Fibroblast of lung (primary cell): ENCODE data around the gene LDHD. TPM values are rescaled to one million over a fixed set of nuclear protein-coding genes. Genes with fewer than 3 reads are reported as not detected.

Source experiments
- DNase-seq, 2 donors: peaks; one replicate each; pipeline versions ENCODE4 v3.0.0 to v3.0.0-alpha.2; 2010; ENCODE audit warnings: low read depth in 2 of 2
- H2AFZ ChIP-seq: 2 replicates; pipeline ENCODE4 v1.5.1; 2012; ENCODE audit warnings: low read length, control low read depth, inconsistent platforms
- H3K27ac ChIP-seq: 2 replicates; pipeline ENCODE4 v1.5.1; 2011; ENCODE audit warnings: low read length, control low read depth; ENCODE audit not compliant: insufficient read depth
- H3K27me3 ChIP-seq: 2 replicates; pipeline ENCODE4 v1.5.1; 2011; ENCODE audit warnings: mild to moderate bottlenecking, low read length; ENCODE audit not compliant: control insufficient read depth, insufficient read depth
- H3K36me3 ChIP-seq: 2 replicates; pipeline ENCODE4 v1.5.1; 2011; ENCODE audit warnings: low read length; ENCODE audit not compliant: control insufficient read depth, insufficient read depth
- H3K4me1 ChIP-seq: 2 replicates; pipeline ENCODE4 v1.5.1; 2011; ENCODE audit warnings: low read length; ENCODE audit not compliant: control insufficient read depth, insufficient read depth; ENCODE audit errors: extremely low read depth
- H3K4me2 ChIP-seq: 2 replicates; pipeline ENCODE4 v1.5.1; 2011; ENCODE audit warnings: low read length, control low read depth; ENCODE audit not compliant: insufficient read depth; ENCODE audit errors: extremely low read depth
- H3K4me3 ChIP-seq, 4 experiments: fragments of 200-600 bp in 1 of 4; sonication (generic) in 1 of 4; replicated peaks in 1 of 4; 2 replicates each; pipeline ENCODE4 v1.5.1; 2011 to 2016; ENCODE audit warnings: low read length in 4 of 4, low read depth in 3 of 4, mild to moderate bottlenecking in 3 of 4, control low read depth in 2 of 4, inconsistent platforms in 1 of 4, mixed read lengths in 1 of 4; ENCODE audit not compliant: insufficient read depth in 1 of 4; ENCODE audit errors: control extremely low read depth in 1 of 4
- H3K79me2 ChIP-seq: 2 replicates; pipeline ENCODE4 v1.5.1; 2012; ENCODE audit warnings: mild to moderate bottlenecking, low read length, inconsistent platforms; ENCODE audit not compliant: control insufficient read depth, insufficient read depth
- H3K9ac ChIP-seq: 2 replicates; pipeline ENCODE4 v1.5.1; 2011; ENCODE audit warnings: mild to moderate bottlenecking, low read length, control low read depth; ENCODE audit not compliant: insufficient read depth
- H3K9me3 ChIP-seq: 2 replicates; pipeline ENCODE4 v1.5.1; 2012; ENCODE audit warnings: low read depth, low read length; ENCODE audit not compliant: control insufficient read depth, insufficient read depth
- H4K20me1 ChIP-seq: 2 replicates; pipeline ENCODE4 v1.5.1; 2011; ENCODE audit warnings: low read length; ENCODE audit not compliant: control insufficient read depth, insufficient read depth; ENCODE audit errors: extremely low read depth
- CTCF ChIP-seq, 2 donors: IDR thresholded peaks in 1 of 2; conservative IDR thresholded peaks in 1 of 2; 1 replicate in 1 of 2; 2 replicates in 1 of 2; pipeline ENCODE4 v1.5.1; 2011 to 2012; ENCODE audit warnings: low read length in 2 of 2, control low read depth in 1 of 2, inconsistent platforms in 1 of 2, low read depth in 1 of 2, mild to moderate bottlenecking in 1 of 2
- EZH2 ChIP-seq: IDR thresholded peaks from 2 replicates; pipeline ENCODE4 v1.5.1; 2012; ENCODE audit warnings: low read length, control low read depth, mild to moderate bottlenecking; ENCODE audit errors: missing control alignments
- polyA plus RNA-seq, 2 donors: library from polyadenylated mRNA; depleted of rRNA in 1 of 2; stranded (reverse) in 1 of 2; unstranded in 1 of 2; fragments of >200 nt; gene quantifications; 2 replicates each; pipeline ENCODE4 v1.2.1, GENCODE V29; 2011 to 2012; ENCODE audit warnings: missing spikeins in 1 of 2
- total RNA-seq: library from RNA; depleted of rRNA; stranded (reverse); fragments of >200 nt; gene quantifications from 2 replicates; pipeline ENCODE4 v1.2.1, GENCODE V29; 2014

The LDHD gene
- total and polyA plus RNA-seq, 2 donors (not counting 1 experiment from before 2014, with no cell fraction given): 0.52 to 4.5 TPM

DNA sequence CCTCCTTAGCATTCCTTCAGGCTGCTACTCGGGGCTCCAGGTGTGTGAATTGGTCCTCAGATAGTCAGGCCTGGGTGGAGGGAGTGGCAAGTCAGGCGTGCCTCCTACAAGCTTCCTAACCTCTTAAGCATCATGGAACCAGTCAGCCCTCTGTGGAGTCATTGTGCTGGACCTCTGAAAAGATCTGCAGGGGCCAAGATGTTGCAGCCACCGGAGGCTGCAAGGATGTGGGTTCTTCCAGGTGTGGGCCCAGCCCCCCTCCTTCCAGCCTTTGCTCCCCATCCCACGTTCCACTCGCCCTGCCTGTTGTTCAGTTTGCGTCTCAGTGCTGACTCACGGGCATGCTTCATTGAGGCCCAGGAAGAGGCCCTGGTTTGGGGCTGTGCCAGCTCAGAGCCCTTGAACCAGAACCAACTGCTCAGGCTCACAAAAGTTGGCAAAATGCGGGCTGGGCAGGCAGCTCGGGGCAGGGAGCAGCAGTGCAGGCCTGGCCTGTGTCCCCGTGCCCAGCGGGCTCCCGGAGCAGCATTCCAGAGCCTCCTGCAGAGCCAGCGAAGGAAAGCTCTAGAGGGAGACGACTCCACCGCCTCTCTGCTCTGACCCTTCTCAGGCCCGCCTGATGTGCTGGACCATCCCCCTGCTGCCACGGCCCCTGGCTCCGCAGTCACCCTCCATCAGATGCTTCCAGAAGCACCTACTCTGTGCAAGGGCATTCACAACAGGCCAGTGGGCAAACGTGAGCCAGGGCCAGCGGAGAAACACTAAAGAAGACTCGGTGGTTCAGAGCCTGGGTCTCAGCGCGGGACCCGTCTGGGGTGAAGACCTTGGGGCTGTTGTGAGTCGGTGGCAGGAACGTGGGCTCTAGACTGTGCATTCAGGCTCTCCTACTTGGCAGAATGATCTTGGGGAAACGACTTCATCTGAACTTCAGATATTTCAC lies 7.5 kb downstream of the LDHD start:
- H3K27me3 ChIP-seq: no peaks in the 10 kb centered on the region
- H3K9ac ChIP-seq: no peak overlapping the region
- TF ChIP-seq CTCF (conservative IDR thresholded peaks at IDR 0.05 in 1 of 2, IDR thresholded peaks at IDR 0.05 in 1 of 2; ENCODE audit: low read depth in 1 of 2, low read length in 2 of 2): no peak
- no peak for TF ChIP-seq EZH2
- no peaks in the 10 kb centered on the region for H3K79me2 ChIP-seq
- H3K4me1 ChIP-seq: peaks cover 44% of the 10 kb centered on the region
- H3K27ac ChIP-seq: peak overlapping the region; percentile 15
- peak; percentile 94 for DNase-seq
- peak overlapping the region; percentile 46 for H3K4me2 ChIP-seq
- no peaks in the 10 kb centered on the region for H3K36me3 ChIP-seq
- H3K9me3 ChIP-seq: no peaks in the 10 kb centered on the region
- no peaks in the 10 kb centered on the region for H4K20me1 ChIP-seq
- H3K4me3 ChIP-seq: no peak overlapping the region
- H2AFZ ChIP-seq: no peak overlapping the region

GRCh38 chr16:75107505-75107904 lies 9.1 kb downstream of the LDHD start:
- Histone ChIP-seq H3K4me1 (peaks cover 44% of the 10 kb centered on the region), H4K20me1 (no peaks in the 10 kb centered on the region), H3K27ac (peak overlapping the region; percentile 21), H3K4me2 (peak overlapping the region; percentile 27), H3K9me3 (no peaks in the 10 kb centered on the region), H2AFZ (no peak overlapping the region), H3K36me3 (no peaks in the 10 kb centered on the region), H3K27me3 (no peaks in the 10 kb centered on the region), H3K9ac (no peak overlapping the region), H3K79me2 (no peaks in the 10 kb centered on the region), H3K4me3 (no peak overlapping the region)
- no peak for TF ChIP-seq CTCF (conservative IDR thresholded peaks at IDR 0.05 in 1 of 2, IDR thresholded peaks at IDR 0.05 in 1 of 2; ENCODE audit: low read depth in 1 of 2, low read length in 2 of 2)
- TF ChIP-seq EZH2: no peak
- no peak for DNase-seq

DNA sequence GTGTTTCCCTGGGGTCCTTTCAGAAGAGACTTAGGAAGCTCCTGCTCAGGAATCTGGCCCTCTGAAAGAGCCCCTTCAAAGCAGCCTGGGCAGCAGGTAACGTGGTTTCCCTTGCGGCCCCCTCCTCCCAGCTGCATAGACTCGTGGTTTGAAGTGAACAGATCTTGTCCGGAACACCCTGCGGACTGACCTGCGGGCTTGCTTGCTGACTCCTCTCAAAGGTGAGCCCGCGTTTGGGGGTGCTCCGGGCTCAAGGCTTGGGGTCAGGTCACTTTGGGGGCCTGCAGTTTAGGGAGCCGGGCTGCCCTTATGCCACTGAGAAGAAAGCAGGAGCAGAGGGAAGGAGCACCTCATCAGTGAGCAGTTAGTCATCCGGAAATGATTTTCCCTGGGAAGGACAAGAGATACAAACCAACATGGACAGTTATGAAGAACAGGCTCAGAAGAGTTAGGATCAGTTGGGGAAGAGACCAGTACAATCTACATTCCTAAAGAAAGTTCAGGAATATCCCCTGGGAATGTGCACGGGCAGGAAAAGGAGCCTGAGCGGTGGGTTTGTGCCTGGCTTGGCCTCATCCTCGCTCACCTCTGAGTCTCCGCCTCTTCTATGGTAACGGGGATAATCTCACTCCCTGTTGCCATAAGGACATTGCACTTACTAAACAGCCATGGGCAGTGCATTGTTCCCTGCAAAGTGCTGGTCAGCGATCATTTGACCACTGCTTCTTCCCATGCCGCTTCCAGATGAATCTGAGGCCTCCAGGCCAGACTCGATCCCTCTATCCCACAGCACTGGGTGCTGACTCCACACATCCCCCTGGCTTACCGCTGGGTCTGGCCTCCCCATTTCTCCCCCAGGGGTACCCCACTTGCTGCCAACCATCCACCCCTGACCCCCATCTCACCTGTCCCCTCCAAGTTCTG lies 10.0 kb downstream of the LDHD start:
- no peak overlapping the region for H3K27ac ChIP-seq
- no peak overlapping the region for H3K9ac ChIP-seq
- H3K4me1 ChIP-seq: peaks cover 44% of the 10 kb centered on the region
- no peak for DNase-seq
- H3K36me3 ChIP-seq: no peaks in the 10 kb centered on the region
- no peaks in the 10 kb centered on the region for H3K9me3 ChIP-seq
- TF ChIP-seq EZH2: no peak
- no peak for TF ChIP-seq CTCF (conservative IDR thresholded peaks at IDR 0.05 in 1 of 2, IDR thresholded peaks at IDR 0.05 in 1 of 2; ENCODE audit: low read depth in 1 of 2, low read length in 2 of 2)
- H3K4me2 ChIP-seq: no peak overlapping the region
- no peak overlapping the region for H2AFZ ChIP-seq
- no peaks in the 10 kb centered on the region for H3K79me2 ChIP-seq
- H4K20me1 ChIP-seq: no peaks in the 10 kb centered on the region
- no peak overlapping the region for H3K4me3 ChIP-seq
- H3K27me3 ChIP-seq: no peaks in the 10 kb centered on the region
